CD4-positive, alpha-beta T cell treated with Interleukin-4 for 4 hours (primary cell): ENCODE results near the gene EXOC6.

ENCODE experiments used
- DNase-seq: peaks from one replicate; pipeline ENCODE4 v3.0.0-alpha.2; 2020

EXOC6 gene

DNA sequence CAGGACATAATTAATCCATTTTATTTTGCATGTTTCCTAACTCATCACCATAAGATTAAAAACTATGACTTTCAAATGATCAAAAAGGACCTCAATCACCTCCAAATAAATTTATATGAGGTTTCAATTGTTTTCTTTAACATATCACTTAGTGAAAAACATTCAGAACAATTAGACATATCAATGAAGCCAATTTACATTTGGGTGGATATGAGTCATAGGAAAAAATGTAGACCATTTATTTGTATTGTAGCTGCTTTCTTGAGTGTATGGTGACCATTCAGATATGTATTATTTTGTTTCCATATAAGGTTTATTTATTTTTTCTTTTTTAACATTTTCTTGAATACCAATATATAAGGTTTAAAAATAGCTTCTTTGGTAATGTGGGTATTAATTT lies 13.3 kb upstream of the EXOC6 start:
- DNase-seq: no peak

GRCh38 chr10:92837456-92837855 lies 10.9 kb upstream of the EXOC6 start:
- no peak for DNase-seq

DNA sequence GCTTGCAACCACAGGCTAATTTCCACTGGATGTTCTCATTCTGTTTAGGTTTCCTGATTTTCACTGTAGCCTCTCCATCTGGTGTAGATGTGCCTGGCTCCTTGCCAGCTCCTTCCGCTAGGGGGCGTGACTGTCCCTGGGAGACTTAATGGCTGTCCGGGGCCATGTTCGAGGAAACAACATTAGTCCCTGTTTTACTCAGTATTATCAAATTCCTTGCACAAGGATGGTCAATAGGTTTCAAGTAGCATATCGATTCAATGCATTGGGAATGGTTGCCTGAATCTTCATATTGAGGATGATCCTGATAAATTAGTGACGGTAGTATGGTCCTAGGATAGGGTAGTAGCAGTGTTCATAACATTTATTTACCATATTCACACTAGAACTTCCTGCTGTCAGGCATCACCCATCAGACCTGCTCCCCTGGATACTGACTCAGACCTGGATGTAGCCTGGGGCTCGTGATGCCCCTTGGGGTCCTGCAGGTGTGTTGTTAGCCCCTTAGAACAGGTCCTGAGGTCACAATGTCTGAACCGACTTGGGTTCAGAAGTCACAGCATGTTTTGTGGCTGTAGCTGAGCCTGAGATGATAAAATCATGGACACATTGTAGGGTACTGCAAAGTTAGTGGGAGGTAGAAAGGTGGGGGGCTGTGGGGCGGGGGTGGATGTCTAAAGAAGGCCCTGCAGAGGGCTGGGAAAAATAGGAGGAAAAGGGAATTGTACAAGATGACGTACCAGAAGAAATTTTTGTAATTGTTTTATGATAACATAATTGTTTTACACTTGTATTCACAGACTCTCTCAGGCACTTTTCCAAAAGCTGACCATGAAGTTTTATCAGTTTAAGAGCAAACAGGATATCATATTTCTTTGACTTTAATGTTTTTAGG lies 8.9 kb upstream of the EXOC6 start:
- peak; percentile 25 for DNase-seq

DNA sequence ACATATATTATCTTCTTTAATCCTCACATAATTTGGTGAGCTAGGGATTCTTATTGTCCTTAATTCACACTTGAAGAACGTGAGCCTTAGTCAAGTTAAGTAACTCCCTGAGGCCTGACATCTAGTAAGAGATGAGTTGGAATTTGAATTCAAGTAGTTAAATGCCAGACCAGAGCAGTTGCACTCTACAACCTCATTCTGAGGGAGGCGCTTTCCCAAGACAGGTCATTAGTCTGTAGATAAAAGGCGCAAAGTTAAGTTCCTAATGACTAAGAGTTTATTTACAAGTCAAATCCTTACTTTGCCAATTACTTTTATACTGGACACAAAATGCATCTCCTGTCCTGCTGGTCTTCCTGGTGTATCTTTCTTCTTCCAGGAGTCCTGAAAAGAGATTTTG lies 3.6 kb upstream of the EXOC6 start:
- DNase-seq: no peak

DNA sequence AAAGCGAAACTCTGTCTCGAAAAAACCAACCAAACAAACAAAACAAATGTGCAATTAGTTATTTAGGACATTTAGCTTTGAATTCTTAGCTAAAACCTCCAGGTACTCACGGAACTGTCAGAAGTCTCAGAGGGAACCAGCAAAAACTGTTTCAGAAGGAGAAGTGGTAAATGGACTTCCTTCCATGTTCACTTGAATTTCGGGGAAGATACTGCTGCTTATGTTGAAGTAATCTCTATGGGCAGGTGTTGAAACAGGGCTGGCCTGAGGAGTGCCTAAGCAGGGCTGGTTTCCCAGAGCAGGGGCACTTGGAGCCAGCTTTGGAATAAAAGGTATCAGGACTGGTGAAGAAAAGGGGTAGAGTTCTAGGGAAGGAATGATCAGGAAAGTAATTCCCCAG lies 2.4 kb upstream of the EXOC6 start:
- no peak for DNase-seq

DNA sequence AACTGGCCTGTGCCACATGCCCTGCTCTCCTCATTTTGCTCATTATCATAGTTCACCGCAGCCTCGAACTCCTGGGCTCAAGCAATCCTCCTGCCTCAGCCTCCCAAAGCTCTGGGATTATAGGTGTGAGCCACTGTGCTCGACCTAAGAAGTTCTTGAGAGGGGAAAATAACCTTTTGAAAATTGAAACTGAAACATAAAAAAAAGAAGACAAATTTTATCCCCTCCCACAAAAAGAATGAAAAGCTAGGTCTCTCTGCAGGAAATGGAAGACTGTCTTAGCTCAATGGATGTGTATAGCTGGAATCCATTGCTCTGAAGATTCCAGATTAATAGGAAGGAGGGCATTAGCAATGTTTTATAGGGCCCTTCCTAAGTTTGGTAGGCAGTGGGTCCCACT lies 2.0 kb upstream of the EXOC6 start:
- DNase-seq: no peak

DNA sequence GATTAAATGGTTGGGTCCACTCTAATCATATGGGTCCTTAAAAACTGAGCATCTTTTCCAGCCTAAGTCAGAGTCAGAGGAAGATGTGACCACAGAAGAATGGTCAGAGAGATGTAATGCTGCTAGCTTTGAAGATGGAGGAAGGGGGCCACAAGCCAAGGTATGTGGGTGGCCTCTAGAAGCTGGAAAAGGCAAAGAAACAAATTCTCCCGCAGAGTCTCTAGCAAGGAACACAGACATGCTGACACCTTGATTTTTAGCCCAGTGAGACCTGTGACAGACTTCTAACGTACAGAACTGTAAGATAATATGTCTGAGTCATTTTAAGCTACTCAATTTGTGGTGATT lies 1.5 kb upstream of the EXOC6 start:
- no peak for DNase-seq

- no peak for DNase-seq
Measured at GRCh38 chr10:92847202-92847864, 987 bp upstream of the EXOC6 start.

DNA sequence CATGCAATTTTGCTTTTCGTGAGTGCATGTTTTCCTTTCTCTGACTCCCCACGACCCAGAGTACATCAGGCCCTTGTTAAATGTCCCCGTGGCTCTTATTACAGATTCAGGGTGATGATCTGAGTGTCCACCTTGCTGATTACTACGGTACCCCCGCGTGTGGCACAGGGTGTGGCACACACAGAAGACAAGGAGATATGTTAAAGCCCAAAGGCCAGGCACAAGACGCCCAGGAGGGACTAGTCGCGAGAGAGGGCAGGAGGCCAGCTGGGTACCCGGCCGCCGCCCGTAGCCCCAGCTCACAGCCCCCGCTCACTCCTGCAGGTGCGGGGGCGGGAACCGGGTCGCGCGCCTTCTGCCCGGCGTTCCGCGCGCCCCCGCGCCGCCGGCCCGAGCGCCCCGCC lies 281 bp upstream of the EXOC6 start:
- DNase-seq: no peak

- DNase-seq: no peak
Measured at GRCh38 chr10:92849234-92849525, 860 bp downstream of the EXOC6 start.

GRCh38 chr10:92849576-92850090 lies 1.3 kb downstream of the EXOC6 start:
- DNase-seq: no peak

DNA sequence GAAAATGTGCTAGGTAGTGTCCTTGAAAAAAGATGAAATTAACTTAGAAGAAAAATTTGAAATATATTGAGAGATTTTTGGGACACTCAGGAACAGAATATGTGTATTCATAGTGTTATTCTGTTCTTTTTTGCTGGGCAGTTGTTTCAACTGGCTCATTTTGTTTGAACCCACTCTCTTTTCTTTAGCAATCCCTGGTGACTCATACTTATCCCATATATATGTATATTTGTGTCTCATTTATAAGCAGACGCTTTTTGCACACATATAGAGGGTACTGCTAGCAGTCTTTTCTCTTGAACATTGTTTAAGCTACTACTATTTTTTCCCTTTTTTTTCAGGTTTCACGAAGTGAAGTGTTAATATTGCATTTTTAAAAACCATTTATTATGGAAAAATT lies 1.9 kb downstream of the EXOC6 start:
- no peak for DNase-seq

DNA sequence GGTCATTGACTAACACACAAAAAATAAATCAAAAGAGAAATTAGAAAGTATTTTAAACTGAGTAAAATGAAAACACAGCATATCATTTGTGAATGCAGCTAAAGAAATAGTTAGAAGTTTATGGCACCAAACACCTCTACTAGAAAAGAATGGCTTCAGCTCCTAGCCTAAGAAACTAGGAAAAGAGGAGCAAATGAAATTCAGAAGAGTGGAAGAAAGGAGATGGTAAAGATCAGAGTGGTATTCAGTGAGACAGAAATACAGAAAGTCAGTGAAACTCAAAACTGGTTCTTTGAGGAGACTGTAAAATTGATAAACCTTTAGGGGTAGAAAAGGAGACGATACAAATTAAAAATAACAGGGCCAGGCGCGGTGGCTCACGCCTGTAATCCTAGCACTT lies 2.7 kb downstream of the EXOC6 start:
- no peak for DNase-seq

GRCh38 chr10:92855560-92855959 lies 7.2 kb downstream of the EXOC6 start:
- DNase-seq: no peak

DNA sequence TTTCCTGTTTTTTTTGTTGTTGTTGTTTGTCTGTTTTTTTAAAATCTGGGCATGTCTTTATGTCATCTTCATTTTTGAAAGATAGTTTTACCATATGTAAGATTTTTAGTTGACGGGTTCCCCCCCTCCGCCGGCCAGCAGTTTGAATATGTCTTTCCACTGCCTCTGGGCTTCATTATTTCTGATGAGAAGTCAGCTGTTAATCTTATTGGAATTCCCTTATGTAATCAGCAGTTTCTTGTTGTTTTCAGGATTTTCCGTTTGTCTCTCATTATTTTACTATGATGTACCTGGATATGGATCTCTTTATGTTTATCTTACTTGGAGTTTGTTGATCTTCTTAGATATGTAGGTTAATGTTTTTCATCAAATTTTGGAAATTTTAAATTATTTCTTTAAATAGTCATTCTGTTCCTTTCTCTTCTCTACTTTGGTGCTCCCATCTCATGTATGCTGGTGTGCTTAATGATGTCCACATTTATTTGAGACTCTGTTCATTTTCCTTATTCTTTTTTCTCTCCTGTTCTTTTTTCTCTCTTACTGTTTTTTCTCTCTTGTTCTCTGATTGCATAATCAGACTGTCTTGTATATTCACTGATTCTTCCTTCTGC lies 9.7 kb downstream of the EXOC6 start:
- DNase-seq: no peak

- no peak for DNase-seq
Measured at GRCh38 chr10:92867235-92867634, 18.9 kb downstream of the EXOC6 start.

DNA sequence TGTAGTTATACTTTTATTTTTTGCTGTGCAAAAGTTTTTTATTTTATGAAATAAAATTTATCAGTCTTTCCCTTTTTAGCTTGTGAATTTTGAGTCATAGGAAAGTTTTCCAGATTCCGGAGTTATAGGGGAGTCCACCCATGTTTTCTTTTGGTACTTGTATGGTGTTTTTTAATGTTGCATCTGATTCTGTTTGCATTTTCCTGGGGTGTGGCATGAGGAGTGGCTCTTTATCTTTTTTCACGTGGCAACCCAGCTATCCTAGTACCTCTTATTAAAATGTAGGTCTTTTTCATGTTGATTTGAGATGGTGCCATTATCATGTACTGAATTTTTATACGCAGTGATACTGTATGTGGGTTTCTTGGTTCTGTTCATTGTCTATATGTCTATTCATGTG lies 19.7 kb downstream of the EXOC6 start:
- no peak for DNase-seq

DNA sequence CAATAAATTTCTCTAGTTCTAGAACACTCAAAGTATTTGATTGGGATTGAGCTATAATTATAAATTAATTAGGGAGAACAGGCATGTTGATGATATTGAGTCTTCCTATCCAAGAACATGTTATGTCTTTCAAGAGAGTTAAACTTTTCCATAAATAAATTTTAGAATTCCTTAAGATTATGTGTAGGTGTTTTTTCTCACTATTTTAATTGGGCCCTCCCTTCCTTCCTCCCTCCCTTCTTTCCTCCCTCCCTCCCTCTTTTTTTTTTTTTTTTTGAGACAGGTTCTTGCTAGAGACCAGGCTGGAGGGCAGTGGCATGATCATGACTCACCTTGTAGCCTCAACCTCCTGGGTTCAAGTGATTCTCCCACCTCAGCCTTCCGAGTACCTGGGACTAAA lies 20.2 kb downstream of the EXOC6 start:
- no peak for DNase-seq

DNA sequence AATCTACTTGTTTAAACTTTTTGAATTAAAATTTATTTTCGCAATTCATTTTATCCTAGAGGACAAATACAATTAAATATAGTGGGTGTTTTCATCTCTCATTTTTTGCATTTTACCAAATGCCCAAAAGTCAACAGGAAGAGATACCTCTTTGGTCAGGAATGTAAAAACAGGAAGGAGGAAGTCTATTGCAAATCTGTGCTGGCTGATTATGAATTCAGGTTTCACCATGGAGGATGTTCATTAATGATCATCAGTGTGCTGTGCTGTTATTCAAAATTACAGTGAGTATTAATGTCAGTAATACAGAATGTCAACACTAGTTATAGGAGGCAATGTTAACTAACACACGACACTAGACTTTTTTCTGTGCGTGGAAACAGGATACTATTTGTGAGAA lies 24.7 kb downstream of the EXOC6 start:
- DNase-seq: no peak

DNA sequence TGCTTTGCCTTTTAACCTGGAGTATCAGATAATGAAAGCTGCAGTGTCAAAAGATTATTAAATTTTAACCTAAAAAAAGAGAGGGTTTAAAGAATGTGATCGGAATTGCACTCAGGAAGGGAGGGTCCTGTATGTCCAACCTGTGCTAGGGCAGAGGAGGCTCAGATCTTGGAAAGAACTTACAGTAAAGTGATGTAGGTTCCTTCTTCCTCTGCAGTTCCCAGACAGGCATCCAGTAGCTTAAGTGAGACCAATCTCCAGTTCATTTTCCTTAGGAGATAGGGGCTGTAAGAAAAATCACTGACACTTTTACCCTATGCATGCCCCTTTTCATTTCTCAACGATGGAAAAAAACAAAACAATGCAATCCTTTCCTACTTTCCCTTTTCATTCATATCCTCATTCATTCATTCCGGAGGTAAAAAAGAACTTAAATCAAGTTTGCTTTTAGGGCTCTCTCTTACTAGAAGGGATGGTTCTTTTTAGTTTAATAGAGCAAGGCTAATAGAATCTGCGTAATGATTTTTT lies 28.3 kb downstream of the EXOC6 start:
- DNase-seq: no peak

GRCh38 chr10:92880233-92880861 lies 32.0 kb downstream of the EXOC6 start:
- DNase-seq: peak; percentile 51

- no peak for DNase-seq
Measured at GRCh38 chr10:92880917-92881316, 32.6 kb downstream of the EXOC6 start.

DNA sequence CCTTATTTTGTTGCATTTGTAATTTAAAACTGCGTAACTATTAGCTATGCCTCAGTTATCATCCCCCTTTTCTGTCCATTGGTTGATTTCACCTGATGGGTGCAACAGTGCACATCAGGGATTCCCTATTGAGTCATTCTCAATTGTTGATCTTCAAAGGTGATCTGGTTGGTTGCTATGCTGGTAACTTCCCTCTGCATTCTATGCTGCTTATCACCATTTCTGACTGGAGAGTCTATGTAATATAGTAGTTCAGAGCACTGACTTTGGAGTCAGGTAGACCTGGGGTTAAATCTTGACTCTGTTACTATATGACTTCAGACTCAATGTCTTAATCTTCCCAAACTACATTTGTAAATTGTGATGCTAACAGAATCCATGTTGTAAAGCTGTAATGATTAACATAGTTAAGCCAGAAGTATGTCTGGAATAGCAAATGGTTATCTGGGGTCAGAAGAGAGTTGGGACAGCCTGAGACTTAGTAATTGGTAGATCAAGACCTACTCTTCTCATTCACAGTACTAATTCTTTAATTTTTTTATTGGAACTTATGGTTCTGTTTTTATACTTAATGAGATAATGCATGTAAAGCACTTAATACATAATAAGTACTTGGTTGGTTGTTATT lies 38.1 kb downstream of the EXOC6 start:
- DNase-seq: no peak
